Measurements from ENCODE around the gene MALT1. TPM values are rescaled to one million over a fixed set of nuclear protein-coding genes. Genes with fewer than 3 reads are reported as not detected.
A peak's percentile ranks its signal among the peaks of the same experiment; 100 is the strongest.

Gene MALT1
- total RNA-seq, 2 donors from 2014 or later = 41.1 to 51.6 TPM

DNA sequence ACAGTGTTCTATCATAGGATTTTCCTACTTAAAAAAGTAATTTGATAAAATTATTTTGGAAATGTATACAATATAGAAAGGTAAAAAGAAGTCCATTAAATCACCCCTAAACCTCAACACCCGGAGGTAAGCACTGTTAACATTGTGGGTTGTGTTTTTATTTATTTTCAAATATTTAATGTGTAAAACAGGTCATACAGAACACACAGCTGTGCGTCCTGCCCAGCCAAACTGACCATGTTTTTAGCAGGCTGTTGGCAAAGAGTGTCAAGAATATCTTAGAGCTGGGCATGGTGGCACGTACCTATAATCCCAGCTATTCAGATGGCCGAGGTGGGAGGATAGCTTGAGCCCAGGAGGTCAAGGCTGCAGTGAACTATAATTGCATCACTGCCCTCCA lies 114.6 kb downstream of the MALT1 start:
- H3K4me1 ChIP-seq (replicated peaks) = peaks cover 27% of the 10 kb centered on the region
- TF ChIP-seq, protein P1, sequence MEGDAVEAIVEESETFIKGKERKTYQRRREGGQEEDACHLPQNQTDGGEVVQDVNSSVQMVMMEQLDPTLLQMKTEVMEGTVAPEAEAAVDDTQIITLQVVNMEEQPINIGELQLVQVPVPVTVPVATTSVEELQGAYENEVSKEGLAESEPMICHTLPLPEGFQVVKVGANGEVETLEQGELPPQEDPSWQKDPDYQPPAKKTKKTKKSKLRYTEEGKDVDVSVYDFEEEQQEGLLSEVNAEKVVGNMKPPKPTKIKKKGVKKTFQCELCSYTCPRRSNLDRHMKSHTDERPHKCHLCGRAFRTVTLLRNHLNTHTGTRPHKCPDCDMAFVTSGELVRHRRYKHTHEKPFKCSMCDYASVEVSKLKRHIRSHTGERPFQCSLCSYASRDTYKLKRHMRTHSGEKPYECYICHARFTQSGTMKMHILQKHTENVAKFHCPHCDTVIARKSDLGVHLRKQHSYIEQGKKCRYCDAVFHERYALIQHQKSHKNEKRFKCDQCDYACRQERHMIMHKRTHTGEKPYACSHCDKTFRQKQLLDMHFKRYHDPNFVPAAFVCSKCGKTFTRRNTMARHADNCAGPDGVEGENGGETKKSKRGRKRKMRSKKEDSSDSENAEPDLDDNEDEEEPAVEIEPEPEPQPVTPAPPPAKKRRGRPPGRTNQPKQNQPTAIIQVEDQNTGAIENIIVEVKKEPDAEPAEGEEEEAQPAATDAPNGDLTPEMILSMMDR (IDR thresholded peaks at IDR 0.05) = no peak
- TF ChIP-seq POLR2A (IDR thresholded peaks at IDR 0.05) (no peak), POLR2AphosphoS5 (IDR thresholded peaks at IDR 0.05) (no peak)
- no peaks in the 10 kb centered on the region for H3K27me3 ChIP-seq (replicated peaks; ENCODE audit: insufficient read depth)
- no peak overlapping the region for H3K4me3 ChIP-seq
- peak; percentile 34 for DNase-seq (ENCODE audit: low spot score)
- WGBS = 45% methylated on average over 4 of the region's 4 CpGs
- no peaks in the 10 kb centered on the region for H3K9me3 ChIP-seq
- intact Hi-C loops (cut with DNase I) = loop anchor here (2.0 to 10.0 kb wide), 2 partner anchors 179 to 271 kb away; no protein-coding TSS in a partner anchor
- H3K27ac ChIP-seq = peak overlapping the region; percentile 86 to 95
- no peaks in the 10 kb centered on the region for H3K36me3 ChIP-seq

DNA sequence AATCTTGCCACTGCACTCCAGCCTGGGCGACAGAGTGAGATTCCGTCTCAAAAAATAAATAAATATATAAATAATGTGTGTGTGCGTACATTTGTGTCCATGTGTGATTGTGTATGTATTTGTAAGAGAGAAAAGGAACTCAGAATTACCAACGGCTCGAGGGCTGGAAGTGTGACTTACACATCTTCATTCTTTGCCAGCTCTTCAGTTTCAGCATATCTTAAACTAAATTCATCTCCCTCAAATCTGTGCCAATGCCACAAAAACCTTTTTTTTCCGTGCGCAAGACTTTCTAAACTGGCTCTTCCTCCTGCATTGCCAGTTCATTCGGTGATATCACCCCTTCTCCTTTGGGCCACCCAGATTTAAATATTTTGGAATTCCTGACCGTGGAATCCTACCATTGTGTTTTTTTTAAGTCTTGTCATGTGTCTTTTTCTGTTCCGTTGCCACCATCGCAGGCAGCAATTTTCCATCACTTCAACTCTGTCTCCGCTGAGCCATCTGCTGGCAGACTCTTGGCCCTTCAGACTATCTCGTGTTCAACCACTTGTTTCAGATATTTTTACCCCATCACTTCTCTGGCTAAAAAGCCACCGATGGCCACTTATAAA lies 116.4 kb downstream of the MALT1 start:
- intact Hi-C loops (cut with DNase I) = loop anchor here (10.0 kb wide), 1 partner anchor 177 kb away; no protein-coding TSS in a partner anchor
- no peak for DNase-seq (ENCODE audit: low spot score)
- no peak overlapping the region for H3K4me3 ChIP-seq
- H3K4me1 ChIP-seq (replicated peaks) = peaks cover 27% of the 10 kb centered on the region
- H3K36me3 ChIP-seq = no peaks in the 10 kb centered on the region
- H3K27me3 ChIP-seq (replicated peaks; ENCODE audit: insufficient read depth) = no peaks in the 10 kb centered on the region
- WGBS = 90% methylated on average over 14 of the region's 14 CpGs
- TF ChIP-seq POLR2AphosphoS5 (IDR thresholded peaks at IDR 0.05) (no peak), POLR2A (IDR thresholded peaks at IDR 0.05) (no peak)
- TF ChIP-seq, protein P1 (IDR thresholded peaks at IDR 0.05) = no peak
- no peaks in the 10 kb centered on the region for H3K9me3 ChIP-seq
- peak overlapping the region; percentile 86 to 95 for H3K27ac ChIP-seq

DNA sequence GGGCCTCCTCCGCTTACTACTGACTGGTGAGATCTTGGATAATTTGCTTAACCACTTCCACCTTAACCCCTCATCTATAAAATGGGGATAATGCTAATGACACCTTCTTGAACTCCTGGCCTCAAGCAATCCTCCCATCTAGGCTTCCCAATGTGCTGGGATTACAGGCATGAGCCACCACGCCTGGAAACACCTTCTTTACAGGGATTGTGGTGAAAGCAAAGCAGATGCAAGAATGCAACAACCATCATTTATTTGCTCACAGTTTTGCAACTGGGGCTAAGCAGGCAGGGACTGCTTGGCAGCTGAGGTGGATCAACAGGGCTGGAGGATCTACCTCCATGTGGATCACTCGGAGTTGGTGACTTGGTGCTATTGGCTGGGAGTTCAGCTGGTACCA lies 117.2 kb downstream of the MALT1 start:
- TF ChIP-seq POLR2A (IDR thresholded peaks at IDR 0.05) = no peak
- TF ChIP-seq, protein P1 (IDR thresholded peaks at IDR 0.05) = no peak
- no peak for TF ChIP-seq POLR2AphosphoS5 (IDR thresholded peaks at IDR 0.05)
- intact Hi-C loops (cut with DNase I) = loop anchor here (10.0 kb wide), 1 partner anchor 176 kb away; no protein-coding TSS in a partner anchor

DNA sequence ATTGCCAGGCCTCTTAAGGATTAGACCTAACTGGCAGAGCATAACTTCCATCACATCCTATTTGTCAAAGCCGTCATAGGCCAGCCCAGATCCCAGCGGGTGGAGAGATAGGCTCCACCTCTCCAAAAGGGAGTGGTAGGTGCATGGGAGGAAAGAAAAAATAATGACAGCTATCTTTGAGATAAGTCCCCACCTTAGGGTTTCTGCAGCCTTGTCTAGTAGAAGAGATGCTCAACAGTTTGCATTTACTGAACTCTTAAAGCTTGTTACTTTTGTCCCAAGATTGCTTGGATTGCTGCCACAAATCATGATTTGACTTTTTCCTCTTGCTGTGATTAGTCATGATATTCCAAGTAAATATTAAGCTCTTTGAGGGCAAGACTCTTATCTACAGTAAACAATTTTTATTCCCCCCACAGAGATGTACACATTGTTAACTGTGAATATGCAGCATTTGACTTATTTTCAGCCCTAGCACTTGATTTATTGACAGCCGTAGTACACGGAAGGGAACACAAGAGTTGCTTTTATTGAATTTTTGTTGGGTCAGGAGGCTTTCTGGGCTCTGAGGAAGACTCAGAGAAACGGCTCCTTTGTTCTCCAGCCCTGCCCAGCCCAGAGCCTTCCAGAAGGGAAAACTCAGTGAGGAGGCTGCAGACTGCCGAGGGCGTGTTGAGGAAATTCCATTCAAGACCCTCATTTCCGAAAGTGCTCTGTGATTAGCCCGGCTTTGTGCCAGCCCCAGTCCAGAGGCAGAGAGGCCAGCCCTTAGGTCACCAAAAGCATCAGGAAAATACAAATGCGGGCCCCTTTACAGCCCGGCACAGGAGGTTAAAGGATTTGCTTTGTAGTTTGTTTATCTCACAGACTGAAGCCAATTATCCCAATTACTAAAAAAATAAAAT lies 118.0 kb downstream of the MALT1 start:
- Histone ChIP-seq H3K27me3 (replicated peaks; ENCODE audit: insufficient read depth) (no peaks in the 10 kb centered on the region), H3K36me3 (no peaks in the 10 kb centered on the region), H3K4me1 (replicated peaks) (peaks cover 33% of the 10 kb centered on the region), H3K27ac (peak overlapping the region; percentile 86 to 95), H3K4me3 (no peak overlapping the region), H3K9me3 (no peaks in the 10 kb centered on the region)
- intact Hi-C loops (cut with DNase I) = loop anchor here (10.0 kb wide), 1 partner anchor 176 kb away; no protein-coding TSS in a partner anchor
- 35% methylated on average over 11 of the region's 11 CpGs for WGBS
- TF ChIP-seq, protein P1 (IDR thresholded peaks at IDR 0.05) = no peak
- TF ChIP-seq POLR2A (IDR thresholded peaks at IDR 0.05) (peak; percentile 13), POLR2AphosphoS5 (IDR thresholded peaks at IDR 0.05) (peak; percentile 92)
- peak; percentile 83 for DNase-seq (ENCODE audit: low spot score)

More for the DNA sequence above, 117.2 kb downstream of the MALT1 start:
- DNase-seq (ENCODE audit: low spot score) = no peak
- Histone ChIP-seq H3K9me3 (no peaks in the 10 kb centered on the region), H3K27ac (peak overlapping the region; percentile 86 to 95), H3K36me3 (no peaks in the 10 kb centered on the region), H3K4me1 (replicated peaks) (peaks cover 28% of the 10 kb centered on the region), H3K27me3 (replicated peaks; ENCODE audit: insufficient read depth) (no peaks in the 10 kb centered on the region), H3K4me3 (no peak overlapping the region)
- 94% methylated on average over 3 of the region's 3 CpGs for WGBS
